CD4-positive, CD25-positive, alpha-beta regulatory T cell (primary cell): ENCODE data around the gene EMILIN2. TPM values are rescaled to one million over a fixed set of nuclear protein-coding genes. Genes with fewer than 3 reads are reported as not detected.
"Not testable (repeated sequence)": the region's sequence is repeated elsewhere in the genome, so short reads cannot be mapped to it uniquely, and the experiment has no call there.

Experiments
- ATAC-seq, 2 donors: fragments of 150-1000 bp; cut with Tn5 transposase; one replicate each; pipeline ENCODE4 v1.10.0; 2021; ENCODE audit warnings: low read depth in 2 of 2, moderate number of reproducible peaks in 2 of 2, moderate library complexity in 1 of 2
- DNase-seq, 3 donors: peaks; one replicate each; pipeline versions ENCODE4 v3.0.0 to v3.0.0-alpha.2; 2012 to 2022; ENCODE audit warnings: mixed read lengths in 1 of 3
- H3K27ac ChIP-seq: one replicate; pipeline ENCODE4 v1.7.0; 2013; ENCODE audit warnings: mild to moderate bottlenecking, low read length; ENCODE audit not compliant: insufficient read depth, poor library complexity, severe bottlenecking
- H3K27me3 ChIP-seq: one replicate; pipeline ENCODE4 v1.7.0; 2013; ENCODE audit warnings: low read length; ENCODE audit not compliant: control insufficient read depth, insufficient read depth
- H3K36me3 ChIP-seq: one replicate; pipeline ENCODE4 v1.7.0; 2013; ENCODE audit warnings: mild to moderate bottlenecking, low read length, moderate library complexity; ENCODE audit not compliant: control insufficient read depth, insufficient read depth
- H3K4me1 ChIP-seq: 2 replicates; pipeline ENCODE4 v1.7.0; 2013; ENCODE audit warnings: mild to moderate bottlenecking, low read length; ENCODE audit not compliant: insufficient read depth, control insufficient read depth, poor library complexity, severe bottlenecking
- H3K4me3 ChIP-seq: one replicate; pipeline ENCODE4 v1.7.0; 2013; ENCODE audit warnings: low read depth, mild to moderate bottlenecking, low read length, moderate library complexity
- H3K9me3 ChIP-seq, 2 experiments: 1 replicate in 1 of 2; 2 replicates in 1 of 2; pipeline ENCODE4 v1.7.0; 2013; ENCODE audit warnings: low read length in 2 of 2, mild to moderate bottlenecking in 1 of 2, moderate library complexity in 1 of 2; ENCODE audit not compliant: control insufficient read depth in 2 of 2
- H3K27ac Mint-ChIP-seq, 3 donors: one replicate each; pipeline ENCODE4 v1.8.0; 2020 to 2022; ENCODE audit warnings: mild to moderate bottlenecking in 3 of 3, mixed read lengths in 3 of 3, moderate library complexity in 2 of 3
- H3K27me3 Mint-ChIP-seq: one replicate; pipeline ENCODE4 v1.8.0; 2022; ENCODE audit warnings: mild to moderate bottlenecking, mixed read lengths
- H3K36me3 Mint-ChIP-seq: one replicate; pipeline ENCODE4 v1.8.0; 2020; ENCODE audit warnings: mixed read lengths
- H3K4me1 Mint-ChIP-seq, 4 donors: one replicate each; pipeline ENCODE4 v1.8.0; 2020 to 2022; ENCODE audit warnings: mixed read lengths in 4 of 4, mild to moderate bottlenecking in 1 of 4
- H3K4me3 Mint-ChIP-seq, 4 donors: one replicate each; pipeline ENCODE4 v1.8.0; 2020 to 2022; ENCODE audit warnings: mild to moderate bottlenecking in 4 of 4, mixed read lengths in 4 of 4, moderate library complexity in 3 of 4
- H3K9me3 Mint-ChIP-seq, 7 donors: one replicate each; pipeline ENCODE4 v1.8.0; 2020 to 2022; ENCODE audit warnings: mixed read lengths in 7 of 7, mild to moderate bottlenecking in 3 of 7, moderate library complexity in 2 of 7
- polyA plus RNA-seq, 4 donors: library from polyadenylated mRNA; unstranded; fragments of 300-500 nt; fragmentation: Illumina TruSeq; gene quantifications; one replicate each; pipeline ENCODE4 v1.2.3, GENCODE V29; 2021
- total RNA-seq: library from RNA; stranded (reverse); gene quantifications from one replicate; pipeline ENCODE4 v1.2.3, GENCODE V29; 2022

The EMILIN2 gene
- total and polyA plus RNA-seq, 5 donors from 2014 or later = 1.7 to 4.6 (median 2.1) TPM

GRCh38 chr18:2866465-2866864, 19.7 kb downstream of the EMILIN2 start:
- H3K4me1 ChIP-seq, H3K4me1 Mint-ChIP-seq, H3K27ac Mint-ChIP-seq, DNase-seq, H3K27ac ChIP-seq, H3K9me3 ChIP-seq, ATAC-seq, H3K36me3 Mint-ChIP-seq, H3K4me3 ChIP-seq, H3K4me3 Mint-ChIP-seq, H3K36me3 ChIP-seq, H3K27me3 ChIP-seq: not testable (repeated sequence)
- peaks cover 0 to 10% (median 2%) of the 10 kb centered on the region in 7 donors for H3K9me3 Mint-ChIP-seq
- peaks cover 44% of the 10 kb centered on the region for H3K27me3 Mint-ChIP-seq

- no peaks in the 10 kb centered on the region for H3K9me3 ChIP-seq
- H3K27ac Mint-ChIP-seq = no peak overlapping the region
- H3K4me1 Mint-ChIP-seq = no peaks in the 10 kb centered on the region
- no peaks in the 10 kb centered on the region for H3K36me3 ChIP-seq
- H3K36me3 Mint-ChIP-seq = no peaks in the 10 kb centered on the region
- peaks cover 25% of the 10 kb centered on the region for H3K27me3 Mint-ChIP-seq
- H3K9me3 Mint-ChIP-seq = peaks cover 0 to 3% (median 2%) of the 10 kb centered on the region in 7 donors
- ATAC-seq (no peak), DNase-seq (no peak)
- H3K27me3 ChIP-seq = no peaks in the 10 kb centered on the region
- no peak overlapping the region for H3K27ac ChIP-seq
- H3K4me3 ChIP-seq = no peak overlapping the region
- H3K4me1 ChIP-seq = no peaks in the 10 kb centered on the region
- no peak overlapping the region for H3K4me3 Mint-ChIP-seq
Observed at GRCh38 chr18:2869207-2869606, 22.4 kb downstream of the EMILIN2 start.

GRCh38 chr18:2871111-2871720, 24.4 kb downstream of the EMILIN2 start:
- Histone ChIP-seq H3K4me3 (no peak overlapping the region), H3K27me3 (no peaks in the 10 kb centered on the region), H3K9me3 (no peaks in the 10 kb centered on the region), H3K4me1 (no peaks in the 10 kb centered on the region), H3K36me3 (no peaks in the 10 kb centered on the region), H3K27ac (no peak overlapping the region)
- ATAC-seq = no peak
- Mint-ChIP-seq H3K4me1 (no peaks in the 10 kb centered on the region), H3K36me3 (no peaks in the 10 kb centered on the region), H3K27ac (no peak overlapping the region), H3K27me3 (peaks cover 23% of the 10 kb centered on the region), H3K9me3 (peaks cover 0 to 3% (median 0%) of the 10 kb centered on the region in 7 donors), H3K4me3 (no peak overlapping the region)
- no peak for DNase-seq

GRCh38 chr18:2872095-2872494, 25.3 kb downstream of the EMILIN2 start:
- no peaks in the 10 kb centered on the region for H3K36me3 Mint-ChIP-seq
- H3K4me3 Mint-ChIP-seq = no peak overlapping the region
- H3K4me1 Mint-ChIP-seq = no peaks in the 10 kb centered on the region
- Histone ChIP-seq H3K36me3 (no peaks in the 10 kb centered on the region), H3K27ac (no peak overlapping the region), H3K4me3 (no peak overlapping the region), H3K4me1 (no peaks in the 10 kb centered on the region), H3K27me3 (no peaks in the 10 kb centered on the region), H3K9me3 (no peaks in the 10 kb centered on the region)
- ATAC-seq (no peak), DNase-seq (no peak)
- H3K9me3 Mint-ChIP-seq = peaks cover 0 to 2% (median 0%) of the 10 kb centered on the region in 7 donors
- peaks cover 16% of the 10 kb centered on the region for H3K27me3 Mint-ChIP-seq
- H3K27ac Mint-ChIP-seq = no peak overlapping the region

- H3K36me3 Mint-ChIP-seq = no peaks in the 10 kb centered on the region
- no peak overlapping the region for H3K4me3 ChIP-seq
- no peaks in the 10 kb centered on the region for H3K27me3 ChIP-seq
- DNase-seq (no peak), ATAC-seq (no peak)
- H3K27ac Mint-ChIP-seq = no peak overlapping the region
- H3K36me3 ChIP-seq = no peaks in the 10 kb centered on the region
- no peak overlapping the region for H3K4me3 Mint-ChIP-seq
- no peak overlapping the region for H3K27ac ChIP-seq
- H3K4me1 ChIP-seq = no peaks in the 10 kb centered on the region
- H3K27me3 Mint-ChIP-seq = peaks cover 24% of the 10 kb centered on the region
- peaks cover 0 to 2% (median under 1%) of the 10 kb centered on the region in 4 donors for H3K4me1 Mint-ChIP-seq
- H3K9me3 ChIP-seq = no peaks in the 10 kb centered on the region
- H3K9me3 Mint-ChIP-seq = peaks cover 0 to 2% (median 0%) of the 10 kb centered on the region in 7 donors
Observed at GRCh38 chr18:2874765-2875164, 28.0 kb downstream of the EMILIN2 start.

- no peak for ATAC-seq
- Histone ChIP-seq H3K27me3 (no peaks in the 10 kb centered on the region), H3K4me1 (peaks cover 18% of the 10 kb centered on the region), H3K36me3 (no peaks in the 10 kb centered on the region), H3K4me3 (no peak overlapping the region), H3K9me3 (no peaks in the 10 kb centered on the region), H3K27ac (no peak overlapping the region)
- Mint-ChIP-seq H3K27me3 (peaks cover 16% of the 10 kb centered on the region), H3K4me1 (peaks cover 7 to 24% (median 17%) of the 10 kb centered on the region in 4 donors), H3K4me3 (no peak overlapping the region), H3K9me3 (peaks cover 0 to 2% (median 0%) of the 10 kb centered on the region in 7 donors), H3K27ac (peak overlapping the region in 2 of 3 donors; percentile 67 to 76), H3K36me3 (peaks cover 4% of the 10 kb centered on the region)
- DNase-seq = no peak
Observed at GRCh38 chr18:2878656-2879330, 32.0 kb downstream of the EMILIN2 start.

GRCh38 chr18:2879889-2880288, 33.1 kb downstream of the EMILIN2 start:
- Histone ChIP-seq H3K4me1 (peaks cover 21% of the 10 kb centered on the region), H3K27me3 (no peaks in the 10 kb centered on the region), H3K9me3 (no peaks in the 10 kb centered on the region), H3K36me3 (no peaks in the 10 kb centered on the region), H3K27ac (no peak overlapping the region), H3K4me3 (no peak overlapping the region)
- ATAC-seq (no peak), DNase-seq (no peak)
- Mint-ChIP-seq H3K27ac (peak overlapping the region in 1 of 3 donors; percentile 59), H3K9me3 (peaks cover 0 to 2% (median 0%) of the 10 kb centered on the region in 7 donors), H3K4me1 (peaks cover 7 to 35% (median 20%) of the 10 kb centered on the region in 4 donors), H3K27me3 (peaks cover 16% of the 10 kb centered on the region), H3K4me3 (peak overlapping the region in 1 of 4 donors; percentile 41), H3K36me3 (peaks cover 4% of the 10 kb centered on the region)

- no peaks in the 10 kb centered on the region for H3K27me3 ChIP-seq
- no peaks in the 10 kb centered on the region for H3K9me3 ChIP-seq
- Mint-ChIP-seq H3K9me3 (peaks cover 0 to 1% (median 0%) of the 10 kb centered on the region in 7 donors), H3K36me3 (peaks cover 4% of the 10 kb centered on the region), H3K27me3 (peaks cover 16% of the 10 kb centered on the region), H3K4me3 (no peak overlapping the region), H3K27ac (no peak overlapping the region), H3K4me1 (peaks cover 7 to 36% (median 21%) of the 10 kb centered on the region in 4 donors)
- ATAC-seq (no peak), DNase-seq (no peak)
- no peak overlapping the region for H3K4me3 ChIP-seq
- H3K4me1 ChIP-seq = peaks cover 21% of the 10 kb centered on the region
- H3K27ac ChIP-seq = no peak overlapping the region
- H3K36me3 ChIP-seq = no peaks in the 10 kb centered on the region
Observed at GRCh38 chr18:2880473-2880872, 33.7 kb downstream of the EMILIN2 start.
